OCI-LY1 (cell line): ENCODE results near the gene DFFB.

Source experiments
- H2AFZ ChIP-seq: fragments of 200-600 bp; sonication (generic), shearing (Covaris generic); 2 replicates; pipeline ENCODE4 v1.6.0; 2014; ENCODE audit warnings: antibody characterized with exemption, mild to moderate bottlenecking, low read length
- H3F3A ChIP-seq: fragments of 200-600 bp; sonication (generic), shearing (Covaris generic); 2 replicates; pipeline ENCODE4 v1.6.0; 2014; ENCODE audit warnings: mild to moderate bottlenecking, antibody characterized with exemption, low read length, moderate library complexity; ENCODE audit not compliant: insufficient read depth
- H3K27ac ChIP-seq: fragments of 200-600 bp; sonication (generic); 2 replicates; pipeline ENCODE4 v1.5.1; 2014; ENCODE audit warnings: low read length, mixed run types, mild to moderate bottlenecking, low read depth; ENCODE audit not compliant: poor library complexity, severe bottlenecking
- H3K27me3 ChIP-seq: fragments of 200-600 bp; sonication (generic); 2 replicates; pipeline ENCODE4 v1.6.0; 2014; ENCODE audit warnings: antibody characterized with exemption, mild to moderate bottlenecking, low read length, moderate library complexity; ENCODE audit not compliant: insufficient read depth
- H3K36me3 ChIP-seq: fragments of 200-600 bp; sonication (generic); 2 replicates; pipeline ENCODE4 v1.6.1; 2014; ENCODE audit warnings: mild to moderate bottlenecking, antibody characterized with exemption, low read length, moderate library complexity, mixed read lengths; ENCODE audit not compliant: insufficient read depth
- H3K4me1 ChIP-seq: fragments of 200-600 bp; sonication (generic); 2 replicates; pipeline ENCODE4 v1.5.1; 2014; ENCODE audit warnings: mild to moderate bottlenecking, low read length, moderate library complexity; ENCODE audit not compliant: insufficient read depth, severe bottlenecking
- H3K4me2 ChIP-seq: fragments of 200-600 bp; sonication (generic), shearing (Covaris generic); 2 replicates; pipeline ENCODE4 v1.6.1; 2014; ENCODE audit warnings: low read length
- H3K4me3 ChIP-seq: fragments of 200-600 bp; sonication (generic); 2 replicates; pipeline ENCODE4 v1.5.1; 2014; ENCODE audit warnings: low read length, low read depth, mild to moderate bottlenecking, mixed read lengths; ENCODE audit not compliant: poor library complexity, severe bottlenecking
- H3K79me2 ChIP-seq: fragments of 200-600 bp; shearing (Covaris generic); 2 replicates; pipeline ENCODE4 v1.6.1; 2016; ENCODE audit warnings: mixed run types, low read length, mixed read lengths; ENCODE audit not compliant: insufficient read depth
- H3K9ac ChIP-seq: fragments of 200-600 bp; sonication (generic), shearing (Covaris generic); 2 replicates; pipeline ENCODE4 v1.6.1; 2014; ENCODE audit warnings: mild to moderate bottlenecking, low read length, mixed read lengths
- H3K9me2 ChIP-seq: fragments of 200-600 bp; sonication (generic), shearing (Covaris generic); 2 replicates; pipeline ENCODE4 v1.6.1; 2014; ENCODE audit warnings: low read depth, mild to moderate bottlenecking, low read length, mixed read lengths
- H3K9me3 ChIP-seq: fragments of 200-600 bp; shearing (Covaris generic); 2 replicates; pipeline ENCODE4 v1.6.1; 2014; ENCODE audit warnings: low read length, mixed read lengths
- H4K20me1 ChIP-seq: fragments of 200-600 bp; sonication (generic), shearing (Covaris generic); 2 replicates; pipeline ENCODE4 v1.6.0; 2016; ENCODE audit warnings: mild to moderate bottlenecking, low read length; ENCODE audit not compliant: insufficient read depth
- EZH2 ChIP-seq: fragments of 200-600 bp; sonication (generic), shearing (Covaris generic); IDR thresholded peaks from 2 replicates; pipeline ENCODE4 v1.8.0; 2017; ENCODE audit warnings: borderline replicate concordance, mixed run types, mild to moderate bottlenecking, antibody characterized with exemption, low read length, moderate library complexity, mixed read lengths
- TF ChIP-seq, protein P1 (sequence below): fragments of 200-600 bp; sonication (generic), shearing (Covaris generic); IDR thresholded peaks from 2 replicates; pipeline ENCODE4 v1.5.1; 2017; ENCODE audit warnings: mild to moderate bottlenecking, antibody characterized with exemption, low read length, moderate library complexity, mixed read lengths

DFFB gene

DNA sequence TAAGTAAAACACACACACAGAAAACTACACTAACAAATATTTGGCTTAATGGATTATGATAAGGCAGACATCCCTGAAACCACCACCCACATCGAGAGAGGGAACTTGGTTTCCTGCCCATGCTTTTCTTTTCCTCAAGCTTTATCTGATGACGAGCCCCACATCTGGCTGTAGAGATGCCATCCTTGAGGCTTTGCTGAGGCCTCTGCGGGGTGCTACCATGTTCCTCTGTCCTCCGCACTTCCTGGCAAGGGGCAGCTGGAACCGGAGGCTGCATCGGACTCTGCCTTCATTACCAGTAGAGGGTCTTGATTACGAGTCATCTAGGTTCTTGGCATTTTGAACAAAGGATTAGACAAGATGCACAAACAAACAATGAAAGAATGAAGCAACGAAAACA lies 64.5 kb downstream of the DFFB start:
- H3K9ac ChIP-seq = no peak overlapping the region
- H3K4me2 ChIP-seq = no peak overlapping the region
- H2AFZ ChIP-seq = no peak overlapping the region
- no peaks in the 10 kb centered on the region for H4K20me1 ChIP-seq
- H3K36me3 ChIP-seq = no peaks in the 10 kb centered on the region; the same call in 1 of the 2 replicates
- H3K79me2 ChIP-seq = no peaks in the 10 kb centered on the region
- H3K4me1 ChIP-seq = peaks cover 11% of the 10 kb centered on the region
- no peak overlapping the region for H3K4me3 ChIP-seq
- H3F3A ChIP-seq = no peaks in the 10 kb centered on the region
- H3K27ac ChIP-seq = no peak overlapping the region
- H3K27me3 ChIP-seq = no peaks in the 10 kb centered on the region
- no peak for TF ChIP-seq EZH2
- TF ChIP-seq, protein P1, sequence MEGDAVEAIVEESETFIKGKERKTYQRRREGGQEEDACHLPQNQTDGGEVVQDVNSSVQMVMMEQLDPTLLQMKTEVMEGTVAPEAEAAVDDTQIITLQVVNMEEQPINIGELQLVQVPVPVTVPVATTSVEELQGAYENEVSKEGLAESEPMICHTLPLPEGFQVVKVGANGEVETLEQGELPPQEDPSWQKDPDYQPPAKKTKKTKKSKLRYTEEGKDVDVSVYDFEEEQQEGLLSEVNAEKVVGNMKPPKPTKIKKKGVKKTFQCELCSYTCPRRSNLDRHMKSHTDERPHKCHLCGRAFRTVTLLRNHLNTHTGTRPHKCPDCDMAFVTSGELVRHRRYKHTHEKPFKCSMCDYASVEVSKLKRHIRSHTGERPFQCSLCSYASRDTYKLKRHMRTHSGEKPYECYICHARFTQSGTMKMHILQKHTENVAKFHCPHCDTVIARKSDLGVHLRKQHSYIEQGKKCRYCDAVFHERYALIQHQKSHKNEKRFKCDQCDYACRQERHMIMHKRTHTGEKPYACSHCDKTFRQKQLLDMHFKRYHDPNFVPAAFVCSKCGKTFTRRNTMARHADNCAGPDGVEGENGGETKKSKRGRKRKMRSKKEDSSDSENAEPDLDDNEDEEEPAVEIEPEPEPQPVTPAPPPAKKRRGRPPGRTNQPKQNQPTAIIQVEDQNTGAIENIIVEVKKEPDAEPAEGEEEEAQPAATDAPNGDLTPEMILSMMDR = no peak
- H3K9me3 ChIP-seq = no peaks in the 10 kb centered on the region
- no peaks in the 10 kb centered on the region for H3K9me2 ChIP-seq

GRCh38 chr1:3922201-3922725 lies 65.0 kb downstream of the DFFB start:
- H3K27me3 ChIP-seq = no peaks in the 10 kb centered on the region
- H3K79me2 ChIP-seq = no peaks in the 10 kb centered on the region
- no peak overlapping the region for H3K9ac ChIP-seq
- H3K27ac ChIP-seq = no peak overlapping the region
- TF ChIP-seq, protein P1 = no peak
- no peak for TF ChIP-seq EZH2
- no peak overlapping the region for H3K4me3 ChIP-seq
- no peak overlapping the region for H2AFZ ChIP-seq
- no peaks in the 10 kb centered on the region; the same call in 1 of the 2 replicates for H3K36me3 ChIP-seq
- H3K4me2 ChIP-seq = no peak overlapping the region
- H3K9me3 ChIP-seq = no peaks in the 10 kb centered on the region
- H3F3A ChIP-seq = no peaks in the 10 kb centered on the region
- peaks cover 11% of the 10 kb centered on the region for H3K4me1 ChIP-seq
- H4K20me1 ChIP-seq = no peaks in the 10 kb centered on the region
- no peaks in the 10 kb centered on the region for H3K9me2 ChIP-seq

- no peaks in the 10 kb centered on the region for H3K79me2 ChIP-seq
- no peaks in the 10 kb centered on the region; the same call in 1 of the 2 replicates for H3K36me3 ChIP-seq
- H3K27me3 ChIP-seq = no peaks in the 10 kb centered on the region
- no peak overlapping the region for H3K9ac ChIP-seq
- no peak overlapping the region for H3K4me2 ChIP-seq
- H3K9me2 ChIP-seq = no peaks in the 10 kb centered on the region
- no peaks in the 10 kb centered on the region for H3K9me3 ChIP-seq
- H3K27ac ChIP-seq = no peak overlapping the region
- TF ChIP-seq, protein P1 = no peak
- TF ChIP-seq EZH2 = no peak
- no peak overlapping the region for H2AFZ ChIP-seq
- H4K20me1 ChIP-seq = no peaks in the 10 kb centered on the region
- peaks cover 11% of the 10 kb centered on the region for H3K4me1 ChIP-seq
- no peak overlapping the region for H3K4me3 ChIP-seq
- no peaks in the 10 kb centered on the region for H3F3A ChIP-seq
Observed at GRCh38 chr1:3922851-3923250, 65.6 kb downstream of the DFFB start.
